HG02852 (cell line): Measurements from ENCODE around the gene DIDO1.
"Not testable (repeated sequence)": the region's sequence is repeated elsewhere in the genome, so short reads cannot be mapped to it uniquely, and the experiment has no call there.

Experiments
- ATAC-seq: cut with Tn5 transposase; IDR thresholded peaks from one replicate; pipeline ENCODE4 v1.9.1; 2021; ENCODE audit warnings: mild to moderate bottlenecking, moderate library complexity; ENCODE audit not compliant: unreplicated experiment

Gene DIDO1

GRCh38 chr20:62962891-62963613 lies 36.7 kb upstream of the DIDO1 start:
- ATAC-seq, result no peak

GRCh38 chr20:62962221-62962879 lies 36.0 kb upstream of the DIDO1 start:
- no peak for ATAC-seq

GRCh38 chr20:62961799-62962198 lies 35.5 kb upstream of the DIDO1 start:
- ATAC-seq, result no peak

GRCh38 chr20:62961310-62961783 lies 35.0 kb upstream of the DIDO1 start:
- no peak for ATAC-seq

- not testable (repeated sequence) for ATAC-seq
These were observed 34.4 kb upstream of the DIDO1 start for GRCh38 chr20:62960446-62961309.

GRCh38 chr20:62959998-62960436 lies 33.7 kb upstream of the DIDO1 start:
- no peak for ATAC-seq

- no peak for ATAC-seq
These were observed 33.0 kb upstream of the DIDO1 start for GRCh38 chr20:62959101-62959971.

GRCh38 chr20:62958388-62959100 lies 32.2 kb upstream of the DIDO1 start:
- no peak for ATAC-seq

- no peak for ATAC-seq
These were observed 31.1 kb upstream of the DIDO1 start for GRCh38 chr20:62957136-62958117.

GRCh38 chr20:62956387-62957135 lies 30.3 kb upstream of the DIDO1 start:
- no peak for ATAC-seq

GRCh38 chr20:62955519-62956386 lies 29.4 kb upstream of the DIDO1 start:
- ATAC-seq, result no peak

GRCh38 chr20:62953839-62954703 lies 27.8 kb upstream of the DIDO1 start:
- ATAC-seq, result peak; percentile 83

GRCh38 chr20:62952968-62953838 lies 26.9 kb upstream of the DIDO1 start:
- no peak for ATAC-seq

- ATAC-seq, result peak; percentile 21
These were observed 26.2 kb upstream of the DIDO1 start, which contains the start of gene SLC17A9 for GRCh38 chr20:62952373-62952967. Gene SLC17A9, plus strand, starts transcription at chr20:62952709. Its CDS starts 122 bp downstream, at chr20:62952831.
